K562 (cell line): Measurements from ENCODE around the gene SPARC. TPM values are rescaled to one million over a fixed set of nuclear protein-coding genes. Genes with fewer than 3 reads are reported as not detected.

Experiments used
- ATAC-seq: fragments of 200-7000 bp; cut with Tn5 transposase; 3 replicates; pipeline ENCODE4 v1.9.1; 2020; ENCODE audit warnings: moderate library complexity
- BruUV-seq: library from RNA; stranded (reverse); fragments of 400-500 nt; replicated peaks from 2 replicates; lab custom pipeline; 2021; lab: Mats Ljungman, UMichigan
- CTCF ChIA-PET: fragments of 300-600 bp; formaldehyde crosslinking; extraction: SDS; loops from one replicate; lab custom pipeline; 2021; ENCODE audit warnings: low intra/inter-chr PET ratio; lab: Yijun Ruan, JAX
- POLR2A ChIA-PET: fragments of 300-600, 350-650 bp; sonication (Branson Sonifier 250); formaldehyde crosslinking; extraction: SDS; loops from one replicate; lab custom pipeline; 2021; ENCODE audit warnings: antibody characterized with exemption, inconsistent platforms; lab: Yijun Ruan, JAX
- DNase-seq, 4 experiments: peaks; one replicate each; pipeline versions ENCODE4 v3.0.0 to v3.0.0-alpha.2; 2011 to 2018; ENCODE audit warnings: low spot score in 3 of 4, mixed read lengths in 3 of 4; ENCODE audit errors: extremely low read depth in 1 of 4
- FAIRE-seq: peaks from 2 replicates; lab custom pipeline; 2011; peaks lifted over from hg19 to GRCh38; lab: Jason Lieb, UNC
- H2AFZ ChIP-seq: 2 replicates; pipeline ENCODE4 v1.6.0; 2011; ENCODE audit warnings: low read depth, low read length, control low read depth, inconsistent platforms
- H3K27ac ChIP-seq: fragments of 200-600 bp; 3 replicates; pipeline ENCODE4 v1.8.0; 2011; ENCODE audit warnings: low read depth, mild to moderate bottlenecking, control low read depth, inconsistent platforms, low read length, moderate library complexity, mixed read lengths; ENCODE audit errors: extremely low read depth
- H3K27me3 ChIP-seq, 2 experiments: fragments of 300-600 bp in 1 of 2; 2 replicates in 1 of 2; 3 replicates in 1 of 2; pipeline versions ENCODE4 v1.6.0 to v1.8.0; 2011; ENCODE audit warnings: inconsistent platforms in 2 of 2, low read length in 2 of 2, mild to moderate bottlenecking in 1 of 2, mixed read lengths in 1 of 2, moderate library complexity in 1 of 2; ENCODE audit not compliant: control insufficient read depth in 2 of 2, insufficient read depth in 2 of 2
- H3K36me3 ChIP-seq: fragments of 300-600 bp; 3 replicates; pipeline ENCODE4 v1.8.0; 2011; ENCODE audit warnings: mild to moderate bottlenecking, low read length, inconsistent platforms; ENCODE audit not compliant: control insufficient read depth, insufficient read depth
- H3K4me1 ChIP-seq, 2 experiments: fragments of 200-600 bp in 1 of 2; replicated peaks in 1 of 2; 2 replicates in 1 of 2; 3 replicates in 1 of 2; pipeline versions ENCODE4 v1.5.1 to v1.8.0; 2011; ENCODE audit warnings: inconsistent platforms in 2 of 2, low read length in 2 of 2, mild to moderate bottlenecking in 1 of 2, mixed read lengths in 1 of 2, moderate library complexity in 1 of 2; ENCODE audit not compliant: control insufficient read depth in 2 of 2, insufficient read depth in 2 of 2
- H3K4me2 ChIP-seq: 2 replicates; pipeline ENCODE4 v1.6.1; 2011; ENCODE audit warnings: low read length, control low read depth, inconsistent platforms, mixed read lengths; ENCODE audit not compliant: insufficient read depth
- H3K4me3 ChIP-seq: fragments of 200-600 bp; sonication (generic), shearing (Covaris generic); 2 replicates; pipeline ENCODE4 v1.5.1; 2016; ENCODE audit warnings: control low read depth, inconsistent platforms
- H3K79me2 ChIP-seq: fragments of 200-600 bp; 3 replicates; pipeline ENCODE4 v1.8.0; 2011; ENCODE audit warnings: low read length, inconsistent platforms; ENCODE audit not compliant: control insufficient read depth, insufficient read depth
- H3K9ac ChIP-seq, 2 experiments: 2 replicates each; pipeline versions ENCODE4 v1.6.0 to v1.6.1; 2011; ENCODE audit warnings: low read depth in 2 of 2, low read length in 2 of 2, control low read depth in 1 of 2, inconsistent platforms in 1 of 2, mild to moderate bottlenecking in 1 of 2, mixed read lengths in 1 of 2; ENCODE audit not compliant: insufficient read depth in 1 of 2
- H3K9me1 ChIP-seq: one replicate; pipeline ENCODE4 v1.6.0; 2011; ENCODE audit warnings: inconsistent platforms, mild to moderate bottlenecking, low read length, moderate library complexity; ENCODE audit not compliant: control insufficient read depth, insufficient read depth
- H3K9me3 ChIP-seq: replicated peaks from 2 replicates; pipeline ENCODE4 v1.5.1; 2011; ENCODE audit warnings: low read depth, low read length, inconsistent platforms; ENCODE audit not compliant: control insufficient read depth, insufficient read depth
- H4K20me1 ChIP-seq: replicated peaks from 2 replicates; pipeline ENCODE4 v1.6.1; 2011; ENCODE audit warnings: low read length, inconsistent platforms, mixed read lengths; ENCODE audit not compliant: control insufficient read depth, insufficient read depth
- MEIS2 ChIP-seq: fragments of 450-650 bp; IDR thresholded peaks from 2 replicates; pipeline ENCODE4 v1.6.1; 2014; ENCODE audit warnings: mild to moderate bottlenecking; ENCODE audit not compliant: partially characterized antibody
- ZNF282 ChIP-seq: sonication (generic); formaldehyde crosslinking; IDR thresholded peaks from 2 replicates; pipeline ENCODE4 v1.8.1; 2023; ENCODE audit warnings: missing genetic modification reagents
- ZNF583 ChIP-seq: fragments of 250-450 bp; sonication (Bioruptor Pico); IDR thresholded peaks from 2 replicates; pipeline ENCODE4 v1.4.0; 2020
- WGBS: fragments of 100-300 bp; shearing (Covaris generic); methylation state at CpG from one replicate; pipeline ENCODE4 v1.1.6; 2016; ENCODE audit warnings: low coverage, mixed read lengths; ENCODE audit not compliant: insufficient coverage; ENCODE audit errors: missing lambda C conversion rate; 5-methylcytosine and 5-hydroxymethylcytosine counted together
- in situ Hi-C: fragments of 300-500 bp; cut with MboI; formaldehyde crosslinking; loops from 4 replicates; pipeline ENCODE4 v1.15.0; 2018; ENCODE audit warnings: inconsistent platforms, mixed read lengths
- intact Hi-C: fragments of 100-400 bp; cut with micrococcal nuclease; formaldehyde crosslinking; loops from 2 replicates; pipeline ENCODE4 v1.14.2; 2022
- polyA plus RNA-seq, 8 experiments: library from polyadenylated mRNA; depleted of rRNA in 4 of 8; stranded (reverse) in 5 of 8; unstranded in 3 of 8; fragments of >200 nt; fragmentation: Nextera tagmentation in 2 of 8; fragmentation: Illumina TruSeq in 1 of 8; extraction: Ambion mirVana in 2 of 8; extraction: Trizol in 1 of 8; gene quantifications; 2 replicates each; pipeline versions ENCODE4 v1.2.1 to v1.2.3, GENCODE V29; 2011 to 2014; ENCODE audit warnings: inconsistent platforms in 1 of 8, missing spikeins in 1 of 8
- total RNA-seq, 7 experiments: library from RNA; depleted of rRNA in 6 of 7; stranded (reverse); fragments of >200 nt in 6 of 7; fragmentation: Illumina TruSeq in 2 of 7; extraction: Trizol in 2 of 7; gene quantifications; 2 replicates each; pipeline versions ENCODE4 v1.2.1 to v1.2.3, GENCODE V29; 2011 to 2021; ENCODE audit warnings: low replicate concordance in 1 of 7
- TF ChIP-seq, protein P1 (sequence below), 2 experiments: IDR thresholded peaks in 1 of 2; conservative IDR thresholded peaks in 1 of 2; 2 replicates each; pipeline ENCODE4 v1.6.1; 2016; ENCODE audit warnings: low read depth in 2 of 2, mild to moderate bottlenecking in 1 of 2, missing compliant biosample characterization in 1 of 2, missing genetic modification characterization in 1 of 2, moderate library complexity in 1 of 2

Gene SPARC
- total and polyA plus RNA-seq, 9 of the 15 experiments (the other 6 are each of a cell fraction or from before 2014, with no cell fraction given): 6.1 to 35.6 (median 12.2) TPM

DNA sequence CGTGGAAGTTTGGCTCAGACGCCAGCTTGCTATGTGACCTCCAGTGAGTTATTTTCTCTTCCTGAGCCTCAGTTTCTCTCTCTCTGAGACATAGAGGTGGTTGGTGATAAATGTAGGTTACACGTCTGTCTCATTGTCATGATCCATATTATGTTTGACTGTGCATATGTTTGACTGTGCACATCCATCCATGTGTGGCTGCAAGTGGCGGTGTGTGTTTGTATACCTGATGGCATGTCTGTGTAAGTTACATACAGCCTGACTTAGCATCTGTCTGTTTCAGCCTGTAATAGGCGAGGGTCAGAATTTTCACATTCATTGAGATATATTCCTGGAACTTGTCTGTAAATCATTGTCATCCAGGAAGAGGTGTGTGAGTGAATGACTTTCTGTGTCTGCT lies 3.3 kb downstream of the SPARC start:
- intact Hi-C loops (no loop called here), in situ Hi-C loops (no loop called here)
- Histone ChIP-seq H3K4me1 (peaks cover 6 to 21% of the 10 kb centered on the region in 2 experiments; a peak in 4 of 5 replicates), H3K36me3 (no peaks in the 10 kb centered on the region), H2AFZ (peak overlapping the region; percentile 19), H4K20me1 (no peaks in the 10 kb centered on the region), H3K9me3 (no peaks in the 10 kb centered on the region), H3K4me2 (no peak overlapping the region), H3K79me2 (no peaks in the 10 kb centered on the region), H3K9me1 (no peaks in the 10 kb centered on the region), H3K4me3 (no peak overlapping the region), H3K27ac (no peak overlapping the region), H3K27me3 (peaks cover 8 to 23% of the 10 kb centered on the region in 2 experiments; a peak in 4 of 5 replicates), H3K9ac (no peak overlapping the region)
- CTCF ChIA-PET: no interaction called here
- ATAC-seq: no peak
- no peak for DNase-seq
- BruUV-seq: no TSS peak
- TF ChIP-seq ZNF583 (CRISPR knock-in tag) (no peak), ZNF282 (CRISPR knock-in tag) (no peak), MEIS2 (peak; percentile 27)
- TF ChIP-seq, protein P1, sequence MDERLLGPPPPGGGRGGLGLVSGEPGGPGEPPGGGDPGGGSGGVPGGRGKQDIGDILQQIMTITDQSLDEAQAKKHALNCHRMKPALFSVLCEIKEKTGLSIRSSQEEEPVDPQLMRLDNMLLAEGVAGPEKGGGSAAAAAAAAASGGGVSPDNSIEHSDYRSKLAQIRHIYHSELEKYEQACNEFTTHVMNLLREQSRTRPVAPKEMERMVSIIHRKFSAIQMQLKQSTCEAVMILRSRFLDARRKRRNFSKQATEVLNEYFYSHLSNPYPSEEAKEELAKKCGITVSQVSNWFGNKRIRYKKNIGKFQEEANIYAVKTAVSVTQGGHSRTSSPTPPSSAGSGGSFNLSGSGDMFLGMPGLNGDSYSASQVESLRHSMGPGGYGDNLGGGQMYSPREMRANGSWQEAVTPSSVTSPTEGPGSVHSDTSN (CRISPR knock-in tag; IDR thresholded peaks at IDR 0.05; ENCODE audit: low read depth): no peak
- TF ChIP-seq, protein P1 (tag; conservative IDR thresholded peaks at IDR 0.05; ENCODE audit: low read depth): 0 out of 2 replicates have a peak, but pooled peaks have one; percentile 5
- POLR2A ChIA-PET: interaction anchor here (0.5 to 1.3 kb wide), 3 partner anchors 8 to 18 kb away, joined by 4 to 5 read pairs (median 5); no protein-coding TSS in a partner anchor
- WGBS: 31% methylated on average over 5 of the region's 5 CpGs
- no peak for FAIRE-seq
